GM13977 (cell line): ENCODE results near the gene ANKRA2.

Experiments used
- DNase-seq: peaks from one replicate; pipeline ENCODE4 v3.0.0; 2012; ENCODE audit warnings: low spot score
- CTCF ChIP-seq: IDR thresholded peaks from 2 replicates; pipeline ENCODE4 v1.5.1; 2012; ENCODE audit warnings: mild to moderate bottlenecking, control low read depth; ENCODE audit not compliant: insufficient read depth; ENCODE audit errors: extremely low read depth, missing control alignments
- in situ Hi-C: fragments of 300-500 bp; cut with MboI; formaldehyde crosslinking; loops from one replicate; pipeline ENCODE4 v1.12.0; 2022; ENCODE audit warnings: low sequenced_read_pairs, low pct_unique_long_range_greater_than_20kb, mixed read lengths, inconsistent platforms; ENCODE audit not compliant: unreplicated experiment

The ANKRA2 gene

GRCh38 chr5:73603998-73604397 lies 38.6 kb upstream of the ANKRA2 start:
- TF ChIP-seq CTCF: no peak
- no peak for DNase-seq
- in situ Hi-C loops: no loop called here

- in situ Hi-C loops: loop anchor here (25.0 kb wide), 1 partner anchor 1063 kb away; no protein-coding TSS in a partner anchor
- DNase-seq: no peak
- no peak for TF ChIP-seq CTCF
Observed at GRCh38 chr5:73599380-73599779, 33.9 kb upstream of the ANKRA2 start.

- DNase-seq: no peak
- peak; percentile 54 for TF ChIP-seq CTCF
- in situ Hi-C loops: loop anchor here (25.0 kb wide), 1 partner anchor 1065 kb away; no protein-coding TSS in a partner anchor
Observed at GRCh38 chr5:73596705-73597328, 31.4 kb upstream of the ANKRA2 start.

- DNase-seq: no peak
- in situ Hi-C loops: loop anchor here (25.0 kb wide), 1 partner anchor 1070 kb away; no protein-coding TSS in a partner anchor
Observed at GRCh38 chr5:73592551-73592950, 27.1 kb upstream of the ANKRA2 start.

GRCh38 chr5:73591698-73592501 lies 26.5 kb upstream of the ANKRA2 start:
- no peak for DNase-seq
- in situ Hi-C loops: loop anchor here (25.0 kb wide), 1 partner anchor 1070 kb away; no protein-coding TSS in a partner anchor
- TF ChIP-seq CTCF: no peak

More at GRCh38 chr5:73592551-73592950, 27.1 kb upstream of the ANKRA2 start:
- TF ChIP-seq CTCF: no peak

- peak; percentile 39 for DNase-seq
- peak; percentile 70 for TF ChIP-seq CTCF
- in situ Hi-C loops: loop anchor here (25.0 kb wide), 1 partner anchor 1071 kb away; no protein-coding TSS in a partner anchor
Observed at GRCh38 chr5:73591102-73591695, 25.8 kb upstream of the ANKRA2 start.
